Measurements from ENCODE around the gene SPPL2C. TPM values are rescaled to one million over a fixed set of nuclear protein-coding genes. Genes with fewer than 3 reads are reported as not detected.

Gene SPPL2C
- total and polyA plus RNA-seq, 2 of the 13 experiments (the other 11 are each of a cell fraction or from before 2014, with no cell fraction given) = not detected

GRCh38 chr17:45894022-45894784, 49.5 kb downstream of the SPPL2C start, which contains the start of gene MAPT (continued):
- no peak for TF ChIP-seq ZNF12 (CRISPR knock-in tag; IDR thresholded peaks at IDR 0.05)
- TF ChIP-seq, protein P1, sequence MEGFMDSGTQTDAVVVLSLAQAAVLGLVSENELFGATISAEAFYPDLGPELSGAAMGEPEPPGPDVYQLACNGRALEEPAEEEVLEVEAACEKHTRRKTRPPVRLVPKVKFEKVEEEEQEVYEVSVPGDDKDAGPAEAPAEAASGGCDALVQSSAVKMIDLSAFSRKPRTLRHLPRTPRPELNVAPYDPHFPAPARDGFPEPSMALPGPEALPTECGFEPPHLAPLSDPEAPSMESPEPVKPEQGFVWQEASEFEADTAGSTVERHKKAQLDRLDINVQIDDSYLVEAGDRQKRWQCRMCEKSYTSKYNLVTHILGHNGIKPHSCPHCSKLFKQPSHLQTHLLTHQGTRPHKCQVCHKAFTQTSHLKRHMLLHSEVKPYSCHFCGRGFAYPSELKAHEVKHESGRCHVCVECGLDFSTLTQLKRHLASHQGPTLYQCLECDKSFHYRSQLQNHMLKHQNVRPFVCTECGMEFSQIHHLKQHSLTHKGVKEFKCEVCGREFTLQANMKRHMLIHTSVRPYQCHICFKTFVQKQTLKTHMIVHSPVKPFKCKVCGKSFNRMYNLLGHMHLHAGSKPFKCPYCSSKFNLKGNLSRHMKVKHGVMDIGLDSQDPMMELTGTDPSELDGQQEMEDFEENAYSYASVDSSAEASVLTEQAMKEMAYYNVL (CRISPR knock-in tag; IDR thresholded peaks at IDR 0.05; ENCODE audit: borderline replicate concordance) = no peak
- TF ChIP-seq ZNF343 (CRISPR knock-in tag; IDR thresholded peaks at IDR 0.05) = no peak
- no peak for TF ChIP-seq NKX3-1 (CRISPR knock-in tag; IDR thresholded peaks at IDR 0.05)
- TF ChIP-seq TBX3 (IDR thresholded peaks at IDR 0.05; ENCODE audit: borderline replicate concordance) = no peak
- no peak for TF ChIP-seq SOX13 (IDR thresholded peaks at IDR 0.05)
- no peak; a peak in 1 of 4 replicates for TF ChIP-seq SOX13 (CRISPR knock-in tag; conservative IDR thresholded peaks at IDR 0.05 in 1 of 2, IDR thresholded peaks at IDR 0.05 in 1 of 2)
- TF ChIP-seq, protein P2, sequence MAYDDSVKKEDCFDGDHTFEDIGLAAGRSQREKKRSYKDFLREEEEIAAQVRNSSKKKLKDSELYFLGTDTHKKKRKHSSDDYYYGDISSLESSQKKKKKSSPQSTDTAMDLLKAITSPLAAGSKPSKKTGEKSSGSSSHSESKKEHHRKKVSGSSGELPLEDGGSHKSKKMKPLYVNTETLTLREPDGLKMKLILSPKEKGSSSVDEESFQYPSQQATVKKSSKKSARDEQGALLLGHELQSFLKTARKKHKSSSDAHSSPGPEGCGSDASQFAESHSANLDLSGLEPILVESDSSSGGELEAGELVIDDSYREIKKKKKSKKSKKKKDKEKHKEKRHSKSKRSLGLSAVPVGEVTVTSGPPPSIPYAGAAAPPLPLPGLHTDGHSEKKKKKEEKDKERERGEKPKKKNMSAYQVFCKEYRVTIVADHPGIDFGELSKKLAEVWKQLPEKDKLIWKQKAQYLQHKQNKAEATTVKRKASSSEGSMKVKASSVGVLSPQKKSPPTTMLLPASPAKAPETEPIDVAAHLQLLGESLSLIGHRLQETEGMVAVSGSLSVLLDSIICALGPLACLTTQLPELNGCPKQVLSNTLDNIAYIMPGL (CRISPR knock-in tag; IDR thresholded peaks at IDR 0.05; ENCODE audit: borderline replicate concordance in 1 of 2, low read depth in 1 of 2) = peak; percentile 70 to 95
- no peak; the same call in 1 of the 2 replicates for TF ChIP-seq ZBTB7B (CRISPR knock-in tag; IDR thresholded peaks at IDR 0.05)
- no peak for TF ChIP-seq HHEX (CRISPR knock-in tag; IDR thresholded peaks at IDR 0.05)
- TF ChIP-seq ZNF263 (CRISPR knock-in tag; IDR thresholded peaks at IDR 0.05) = no peak
- no peak for TF ChIP-seq ZNF354B (CRISPR knock-in tag; IDR thresholded peaks at IDR 0.05)
- TF ChIP-seq ZSCAN12 (CRISPR knock-in tag; IDR thresholded peaks at IDR 0.05) = no peak
- peak; percentile 82; the same call in 1 of the 2 replicates for TF ChIP-seq MTF2 (CRISPR knock-in tag; IDR thresholded peaks at IDR 0.05; ENCODE audit: borderline replicate concordance)
- TF ChIP-seq ZNF460 (CRISPR knock-in tag; IDR thresholded peaks at IDR 0.05; ENCODE audit: borderline replicate concordance) = no peak
- no peak; the same call in 1 of the 2 replicates for TF ChIP-seq ARID5B (CRISPR knock-in tag; IDR thresholded peaks at IDR 0.05)
- TF ChIP-seq ZNF33A (CRISPR knock-in tag; IDR thresholded peaks at IDR 0.05; ENCODE audit: borderline replicate concordance) = no peak
- no peak for TF ChIP-seq ZNF296 (CRISPR knock-in tag; conservative IDR thresholded peaks at IDR 0.05)
- no peak for TF ChIP-seq ATF7-NPFF (CRISPR knock-in tag; IDR thresholded peaks at IDR 0.05; ENCODE audit: low read depth)
- 0 out of 2 replicates have a peak, but pooled peaks have one; percentile 33 for TF ChIP-seq ZC3H4 (CRISPR knock-in tag; IDR thresholded peaks at IDR 0.05; ENCODE audit: borderline replicate concordance)
- TF ChIP-seq TEF (CRISPR knock-in tag; IDR thresholded peaks at IDR 0.05) = no peak
- no peak for TF ChIP-seq TOPORS (CRISPR knock-in tag; IDR thresholded peaks at IDR 0.05)

Measured in HepG2 (cell line).